Right cardiac atrium (tissue), 5 donors: Measurements from ENCODE around the gene MYBBP1A. TPM values are rescaled to one million over a fixed set of nuclear protein-coding genes. Genes with fewer than 3 reads are reported as not detected.

ENCODE experiments used
- ATAC-seq, 2 donors: fragments of 200-7000 bp; cut with Tn5 transposase; one replicate each; pipeline versions ENCODE4 v1.8.0 to v1.9.1; 2020; ENCODE audit warnings: moderate library complexity in 2 of 2, mild to moderate bottlenecking in 1 of 2
- DNase-seq, 3 donors: peaks; one replicate each; pipeline ENCODE4 v3.0.0-alpha.2; 2020
- H3K27ac ChIP-seq: one replicate; pipeline ENCODE4 v1.5.1; 2013; ENCODE audit warnings: mild to moderate bottlenecking, low read length, control low read depth, moderate library complexity
- H3K27me3 ChIP-seq: one replicate; pipeline ENCODE4 v1.6.1; 2013; ENCODE audit not compliant: control insufficient read depth, insufficient read depth
- H3K4me1 ChIP-seq: one replicate; pipeline ENCODE4 v1.6.1; 2013; ENCODE audit warnings: low read length; ENCODE audit not compliant: control insufficient read depth, insufficient read depth
- H3K4me3 ChIP-seq: one replicate; pipeline ENCODE4 v1.5.1; 2013; ENCODE audit warnings: low read length, control low read depth
- H3K9me3 ChIP-seq: one replicate; pipeline ENCODE4 v1.6.1; 2013; ENCODE audit warnings: low read length; ENCODE audit not compliant: control insufficient read depth
- WGBS: extraction: QIAGEN DNeasy Blood & Tissue Kit; methylation state at CpG from one replicate; pipeline ENCODE4 v1.1.7; 2013; 5-methylcytosine and 5-hydroxymethylcytosine counted together
- intact Hi-C, 4 donors: fragments of 100-400 bp; cut with DNase I; formaldehyde crosslinking; loops; one replicate each; pipeline versions ENCODE4 v1.11.0 to v1.14.0; 2022 to 2023
- polyA plus RNA-seq: library from polyadenylated mRNA; stranded (reverse); fragments of 200-250 nt; gene quantifications from one replicate; pipeline ENCODE4 v1.2.3, GENCODE V29; 2013
- total RNA-seq, 4 donors: library from RNA; stranded (reverse); fragmentation: NEBNext Ultra II Directional; extraction: Animal tissue kit (Norgen Biotek cat#: 25700); gene quantifications; one replicate each; pipeline ENCODE4 v1.2.1, GENCODE V29; 2021
- donor health status: healthy with polysubstance abuse.
- donor health status: DM: no; HTN: yes; CAD: no.
- donor health status: DM: no; HTN: no; CAD: no.
- donor health status: DM: no; HTN: yes; CAD: no; lungs with severe emphysema.
- donor health status: DM: yes; HTN: yes; CAD: no.

MYBBP1A gene
- total and polyA plus RNA-seq, 5 donors, result 15.9 to 28.5 (median 22.1) TPM

- ATAC-seq (peak; percentile 14 to 53), DNase-seq (peak; percentile 72 to 82 (median 77))
- Histone ChIP-seq H3K9me3 (no peaks in the 10 kb centered on the region), H3K27ac (peak overlapping the region; percentile 13), H3K4me3 (no peak overlapping the region), H3K27me3 (no peaks in the 10 kb centered on the region), H3K4me1 (peaks cover 3% of the 10 kb centered on the region)
- intact Hi-C loops, result no loop called here
- WGBS, result 58% methylated on average over 11 of the region's 11 CpGs
Observed at GRCh38 chr17:4588391-4588790, 33.2 kb upstream of the MYBBP1A start.

GRCh38 chr17:4587803-4588202 is 32.6 kb upstream of the MYBBP1A start:
- H3K4me3 ChIP-seq, result no peak overlapping the region

GRCh38 chr17:4587195-4587594 is 32.0 kb upstream of the MYBBP1A start:
- intact Hi-C loops, result no loop called here
- no peak overlapping the region for H3K4me3 ChIP-seq
- DNase-seq (peak in 1 of 3 donors; percentile 51), ATAC-seq (no peak)
- 84% methylated on average over 7 of the region's 7 CpGs for WGBS
- peak overlapping the region; percentile 13 for H3K27ac ChIP-seq
- peaks cover 3% of the 10 kb centered on the region for H3K4me1 ChIP-seq
- no peaks in the 10 kb centered on the region for H3K9me3 ChIP-seq
- no peaks in the 10 kb centered on the region for H3K27me3 ChIP-seq

More at GRCh38 chr17:4587803-4588202, 32.6 kb upstream of the MYBBP1A start:
- DNase-seq (peak; percentile 64 to 88 (median 84)), ATAC-seq (peak; percentile 45 to 53)
- peak overlapping the region; percentile 13 for H3K27ac ChIP-seq
- intact Hi-C loops, result no loop called here
- no peaks in the 10 kb centered on the region for H3K27me3 ChIP-seq
- 28% methylated on average over 9 of the region's 9 CpGs for WGBS
- no peaks in the 10 kb centered on the region for H3K9me3 ChIP-seq
- H3K4me1 ChIP-seq, result peaks cover 3% of the 10 kb centered on the region

- Histone ChIP-seq H3K9me3 (no peaks in the 10 kb centered on the region), H3K4me1 (peaks cover 3% of the 10 kb centered on the region), H3K4me3 (no peak overlapping the region), H3K27ac (no peak overlapping the region), H3K27me3 (no peaks in the 10 kb centered on the region)
- DNase-seq, result peak in 1 of 3 donors; percentile 50
- WGBS, result 88% methylated on average over 9 of the region's 9 CpGs
- no peak for ATAC-seq
- intact Hi-C loops, result no loop called here
Observed at GRCh38 chr17:4586043-4586442, 30.9 kb upstream of the MYBBP1A start.

GRCh38 chr17:4585638-4585994 is 30.4 kb upstream of the MYBBP1A start:
- ATAC-seq, result no peak
- Histone ChIP-seq H3K27me3 (no peaks in the 10 kb centered on the region), H3K4me1 (peaks cover 3% of the 10 kb centered on the region), H3K27ac (no peak overlapping the region), H3K4me3 (no peak overlapping the region), H3K9me3 (no peaks in the 10 kb centered on the region)
- 82% methylated on average over 7 of the region's 7 CpGs for WGBS
- peak in 2 of 3 donors; percentile 49 to 52 for DNase-seq
- intact Hi-C loops, result no loop called here

- WGBS, result 28% methylated on average over 57 of the region's 57 CpGs
- ATAC-seq (no peak), DNase-seq (peak in 2 of 3 donors; percentile 64 to 69)
- intact Hi-C loops, result no loop called here
- no peaks in the 10 kb centered on the region for H3K9me3 ChIP-seq
- peaks cover 3% of the 10 kb centered on the region for H3K4me1 ChIP-seq
- no peak overlapping the region for H3K27ac ChIP-seq
- H3K4me3 ChIP-seq, result peak overlapping the region; percentile 46
- no peaks in the 10 kb centered on the region for H3K27me3 ChIP-seq
Observed at GRCh38 chr17:4584917-4585637, 29.9 kb upstream of the MYBBP1A start.

GRCh38 chr17:4584101-4584916 is 29.1 kb upstream of the MYBBP1A start, which contains the start of gene SMTNL2:
TSS of gene SMTNL2 (plus strand) at chr17:4584529. CDS start at chr17:4584606, 77 bp downstream.
- DNase-seq, result peak; percentile 82 to 92 (median 92)
- Histone ChIP-seq H3K9me3 (no peaks in the 10 kb centered on the region), H3K4me3 (peak within 1 kb of the TSS; percentile 46), H3K27ac (no peak within 1 kb of the TSS), H3K4me1 (peaks cover 3% of the 10 kb centered on the region), H3K27me3 (no peaks in the 10 kb centered on the region)
- WGBS, result under 1% methylated on average over 100 of the region's 100 CpGs
- intact Hi-C loops, result no loop called here
- peak; percentile 79 to 82 for ATAC-seq

GRCh38 chr17:4583782-4584100 is 28.6 kb upstream of the MYBBP1A start:
- no peaks in the 10 kb centered on the region for H3K27me3 ChIP-seq
- H3K9me3 ChIP-seq, result no peaks in the 10 kb centered on the region
- DNase-seq (peak in 2 of 3 donors; percentile 71 to 72), ATAC-seq (peak; percentile 60 to 74)
- H3K27ac ChIP-seq, result no peak overlapping the region
- peak overlapping the region; percentile 46 for H3K4me3 ChIP-seq
- intact Hi-C loops, result no loop called here
- peaks cover 3% of the 10 kb centered on the region for H3K4me1 ChIP-seq
- WGBS, result 27% methylated on average over 12 of the region's 12 CpGs

GRCh38 chr17:4583206-4583605 is 28.0 kb upstream of the MYBBP1A start:
- DNase-seq (peak in 2 of 3 donors; percentile 16 to 27), ATAC-seq (no peak)
- 79% methylated on average over 3 of the region's 3 CpGs for WGBS
- no peak overlapping the region for H3K4me3 ChIP-seq
- no peaks in the 10 kb centered on the region for H3K9me3 ChIP-seq
- no peaks in the 10 kb centered on the region for H3K27me3 ChIP-seq
- no peak overlapping the region for H3K27ac ChIP-seq
- intact Hi-C loops, result no loop called here
- H3K4me1 ChIP-seq, result peaks cover 3% of the 10 kb centered on the region

- Histone ChIP-seq H3K9me3 (no peaks in the 10 kb centered on the region), H3K4me3 (no peak overlapping the region), H3K27ac (no peak overlapping the region), H3K4me1 (peaks cover 3% of the 10 kb centered on the region), H3K27me3 (no peaks in the 10 kb centered on the region)
- DNase-seq, result peak in 2 of 3 donors; percentile 21 to 32
- no peak for ATAC-seq
- intact Hi-C loops, result no loop called here
- 74% methylated on average over 8 of the region's 8 CpGs for WGBS
Observed at GRCh38 chr17:4582691-4583090, 27.5 kb upstream of the MYBBP1A start.

GRCh38 chr17:4582101-4582501 is 26.9 kb upstream of the MYBBP1A start:
- no peak overlapping the region for H3K4me3 ChIP-seq
- no peak overlapping the region for H3K27ac ChIP-seq
- no peaks in the 10 kb centered on the region for H3K9me3 ChIP-seq
- ATAC-seq (no peak), DNase-seq (peak in 2 of 3 donors; percentile 46 to 59)
- 69% methylated on average over 7 of the region's 7 CpGs for WGBS
- H3K4me1 ChIP-seq, result no peaks in the 10 kb centered on the region
- no peaks in the 10 kb centered on the region for H3K27me3 ChIP-seq
- intact Hi-C loops, result no loop called here
